Stimulated activated CD8-positive, alpha-beta memory T cell treated with anti-CD3 and anti-CD28 coated beads, Interleukin-4, amount 100 ng/mL, for 24 hours (primary cell): Measurements from ENCODE around the gene MAPK4.
"Not testable (repeated sequence)": the region's sequence is repeated elsewhere in the genome, so short reads cannot be mapped to it uniquely, and the experiment has no call there.

ENCODE experiments used
- DNase-seq: peaks from one replicate; pipeline ENCODE4 v3.0.0-alpha.2; 2020; ENCODE audit warnings: low read depth

Gene MAPK4

GRCh38 chr18:50559752-50560680 lies at the start of gene MAPK4:
Gene MAPK4 (plus strand): TSS chr18:50560087. CDS start chr18:50663959, 103,872 bp downstream.
- no peak for DNase-seq

- DNase-seq = not testable (repeated sequence)
These were observed 42.6 kb upstream of the MAPK4 start for GRCh38 chr18:50517277-50517676.

- DNase-seq = no peak
These were observed 40.9 kb upstream of the MAPK4 start for GRCh38 chr18:50518787-50519546.

GRCh38 chr18:50523165-50523564 lies 36.7 kb upstream of the MAPK4 start:
- no peak for DNase-seq

- no peak for DNase-seq
These were observed 32.1 kb upstream of the MAPK4 start for GRCh38 chr18:50527636-50528307.

- no peak for DNase-seq
These were observed 31.1 kb upstream of the MAPK4 start for GRCh38 chr18:50528806-50529205.

- not testable (repeated sequence) for DNase-seq
These were observed 26.1 kb upstream of the MAPK4 start for GRCh38 chr18:50533822-50534221.

- not testable (repeated sequence) for DNase-seq
These were observed 15.4 kb upstream of the MAPK4 start for GRCh38 chr18:50544476-50544875.

- DNase-seq = no peak
These were observed 14.0 kb upstream of the MAPK4 start for GRCh38 chr18:50545936-50546335.

GRCh38 chr18:50548160-50548559 lies 11.7 kb upstream of the MAPK4 start:
- DNase-seq = no peak

- DNase-seq = not testable (repeated sequence)
These were observed 8.2 kb upstream of the MAPK4 start for GRCh38 chr18:50551651-50552050.

GRCh38 chr18:50558157-50558556 lies 1.7 kb upstream of the MAPK4 start:
- no peak for DNase-seq

GRCh38 chr18:50558948-50559751 lies 737 bp upstream of the MAPK4 start:
- no peak for DNase-seq

GRCh38 chr18:50560681-50561629 lies 1.1 kb downstream of the MAPK4 start:
- no peak for DNase-seq

- DNase-seq = not testable (repeated sequence)
These were observed 2.4 kb downstream of the MAPK4 start for GRCh38 chr18:50562258-50562657.

- DNase-seq = no peak
These were observed 2.8 kb downstream of the MAPK4 start for GRCh38 chr18:50562686-50563085.

GRCh38 chr18:50563376-50563775 lies 3.5 kb downstream of the MAPK4 start:
- no peak for DNase-seq

- DNase-seq = no peak
These were observed 10.0 kb downstream of the MAPK4 start for GRCh38 chr18:50569930-50570329.

- no peak for DNase-seq
These were observed 11.7 kb downstream of the MAPK4 start for GRCh38 chr18:50571606-50572005.

GRCh38 chr18:50573196-50573595 lies 13.3 kb downstream of the MAPK4 start:
- DNase-seq = not testable (repeated sequence)
